HT1080 (cell line): ENCODE measurements around the gene ACTA2. TPM values are rescaled to one million over a fixed set of nuclear protein-coding genes. Genes with fewer than 3 reads are reported as not detected.

Experiments
- DNase-seq: peaks from one replicate; pipeline ENCODE4 v3.0.0-alpha.2; 2015; ENCODE audit warnings: low read depth
- small RNA-seq: library from RNA; depleted of rRNA; stranded (forward); fragments of <200 nt; gene quantifications from one replicate; pipeline ENCODE3, GENCODE V24; 2014
- total RNA-seq: library from RNA; depleted of rRNA; stranded (reverse); fragments of >200 nt; shearing (Covaris generic); gene quantifications from 2 replicates; pipeline ENCODE4 v1.2.3, GENCODE V29; 2014; rRNA removed

ACTA2 gene
- total RNA-seq, 1 experiment from 2014 or later, result 23.6 TPM

DNA sequence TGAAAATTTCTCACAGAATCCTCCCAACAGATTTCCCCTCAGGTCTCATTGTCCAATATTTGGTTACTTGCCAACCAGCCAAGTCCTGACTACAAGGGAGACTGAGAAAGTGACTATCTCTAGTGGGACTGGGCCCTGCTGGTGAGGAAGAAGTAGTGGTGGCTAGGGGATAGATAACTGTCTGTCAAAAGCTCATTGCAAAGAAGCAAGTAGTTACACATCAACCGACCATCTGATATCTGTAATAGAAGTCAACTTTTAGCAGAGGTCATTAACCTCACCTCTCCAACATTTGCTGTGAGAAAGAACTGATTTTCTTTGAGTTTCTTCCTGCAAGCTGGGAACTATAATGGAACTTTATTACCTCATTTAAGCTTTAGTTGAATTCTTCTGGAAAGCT is 57.3 kb downstream of the ACTA2 start:
- DNase-seq, result no peak

DNA sequence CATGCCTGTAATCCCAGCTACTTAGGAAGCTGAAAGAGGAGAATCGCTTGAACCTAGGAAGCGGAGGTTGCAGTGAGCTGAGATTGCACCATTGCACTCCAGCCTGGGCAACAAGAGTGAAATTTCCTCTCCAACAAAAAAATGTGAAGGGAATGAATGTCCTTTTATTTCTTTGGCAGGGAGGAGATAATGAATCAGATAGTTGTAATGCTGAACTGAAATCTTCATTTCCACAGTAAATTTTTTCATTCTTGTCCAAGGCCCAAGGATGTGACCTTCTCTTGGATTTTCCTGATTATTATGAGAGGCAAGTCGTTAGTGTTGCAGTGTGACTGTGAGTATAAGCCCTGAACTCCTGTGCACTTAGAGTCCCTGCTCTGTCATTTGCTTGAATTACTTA is 59.0 kb downstream of the ACTA2 start:
- no peak for DNase-seq

DNA sequence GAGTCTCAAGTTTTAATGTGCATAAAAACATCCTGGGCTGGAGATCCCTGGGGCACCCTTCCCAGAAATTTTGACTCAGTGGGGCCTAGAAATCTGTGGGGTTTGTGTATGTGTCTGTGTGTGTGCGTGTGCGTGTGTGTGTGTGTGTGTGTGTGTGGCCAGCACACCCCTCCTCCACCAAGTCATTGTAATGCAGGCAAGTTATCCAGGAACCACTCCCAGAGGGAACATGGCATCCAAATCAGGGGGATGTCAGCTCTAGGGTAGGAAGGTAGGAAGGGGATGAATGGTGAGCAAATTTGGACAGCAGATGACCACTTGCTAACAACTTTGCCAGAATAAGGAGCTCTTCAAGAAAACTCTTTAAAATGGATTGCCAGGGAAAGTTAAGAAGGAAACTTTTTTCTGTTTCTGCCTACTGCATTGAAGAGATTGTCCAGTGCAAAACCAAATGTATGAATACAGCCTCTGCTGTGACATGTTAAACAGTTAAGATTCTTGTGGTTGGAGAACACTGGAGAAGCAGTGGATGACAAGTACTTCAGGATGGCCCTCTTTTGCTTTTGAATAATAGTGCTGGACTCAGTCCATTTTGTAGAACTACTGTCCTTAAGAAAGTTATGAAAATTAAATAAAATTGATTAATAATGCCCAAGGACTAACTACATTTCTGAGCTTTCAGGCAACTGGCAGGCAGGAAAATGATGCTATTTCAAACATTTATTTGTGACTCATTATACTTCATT is 60.2 kb downstream of the ACTA2 start:
- no peak for DNase-seq

DNA sequence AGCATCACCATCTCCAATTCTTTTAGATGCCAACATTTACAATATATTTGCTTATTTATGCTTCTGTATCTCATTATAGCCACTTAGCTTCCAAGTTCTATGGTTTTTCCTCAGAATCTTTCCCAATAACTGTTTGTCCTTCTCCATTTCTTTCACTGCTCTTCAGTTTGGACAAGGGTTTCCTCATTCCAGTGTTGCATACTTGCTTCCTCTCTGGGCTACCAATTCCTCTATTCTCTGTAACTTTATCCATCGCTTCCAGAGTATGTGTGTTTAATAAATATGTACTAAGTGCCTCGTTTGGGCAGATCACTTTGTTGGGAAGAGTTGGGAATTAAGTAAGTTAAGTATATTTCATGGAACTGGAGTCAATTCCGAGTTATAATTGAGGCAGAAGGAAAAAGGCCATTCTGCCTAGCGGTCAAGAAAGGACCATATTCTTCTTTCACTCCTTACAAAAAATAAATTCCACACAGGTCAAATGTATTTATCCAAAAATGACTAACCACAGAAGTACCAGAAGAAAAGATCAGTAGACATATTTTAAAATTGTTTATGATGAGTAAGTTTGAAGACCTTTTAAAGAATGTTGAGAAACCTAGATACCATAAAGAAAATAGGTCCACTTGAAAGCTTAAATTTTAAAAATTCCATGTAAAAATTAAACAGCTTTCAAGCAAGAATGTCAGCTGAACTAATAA is 61.7 kb downstream of the ACTA2 start:
- DNase-seq, result no peak

DNA sequence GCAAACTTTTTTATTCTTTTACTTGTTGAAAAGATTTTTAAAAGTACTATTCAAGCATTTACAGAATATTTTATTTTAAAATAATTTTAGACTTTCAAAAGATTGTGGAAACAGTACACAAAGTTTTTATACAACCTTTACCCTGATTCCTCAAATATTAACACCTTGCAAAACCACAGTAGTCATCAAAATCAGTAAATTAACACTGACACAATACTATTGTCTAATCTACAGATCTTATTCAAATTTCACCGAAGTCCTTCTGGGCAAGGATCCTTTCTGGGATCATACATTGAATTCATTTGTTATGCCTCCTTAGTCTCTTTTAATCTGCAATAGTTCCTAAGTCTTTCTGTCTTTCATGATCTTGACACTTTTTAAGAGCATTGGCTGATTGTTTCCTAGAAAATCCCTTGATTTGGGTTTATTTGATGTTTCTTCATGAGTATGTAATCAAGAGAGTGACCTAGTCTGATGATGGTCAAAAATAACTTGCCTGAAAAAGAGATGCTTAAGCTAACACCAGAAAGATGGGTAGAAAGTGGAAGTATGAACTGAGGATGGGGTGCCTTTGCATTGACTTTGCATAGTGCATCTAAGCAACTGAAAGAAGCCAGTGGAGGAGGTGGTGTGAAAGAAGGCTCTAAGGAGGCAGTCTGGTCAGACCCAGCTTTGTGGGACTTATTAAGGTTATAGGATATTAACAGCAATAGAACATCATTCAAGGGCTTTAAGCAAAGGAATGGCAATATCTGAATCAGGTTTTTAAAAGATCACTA is 62.8 kb downstream of the ACTA2 start:
- DNase-seq, result no peak

DNA sequence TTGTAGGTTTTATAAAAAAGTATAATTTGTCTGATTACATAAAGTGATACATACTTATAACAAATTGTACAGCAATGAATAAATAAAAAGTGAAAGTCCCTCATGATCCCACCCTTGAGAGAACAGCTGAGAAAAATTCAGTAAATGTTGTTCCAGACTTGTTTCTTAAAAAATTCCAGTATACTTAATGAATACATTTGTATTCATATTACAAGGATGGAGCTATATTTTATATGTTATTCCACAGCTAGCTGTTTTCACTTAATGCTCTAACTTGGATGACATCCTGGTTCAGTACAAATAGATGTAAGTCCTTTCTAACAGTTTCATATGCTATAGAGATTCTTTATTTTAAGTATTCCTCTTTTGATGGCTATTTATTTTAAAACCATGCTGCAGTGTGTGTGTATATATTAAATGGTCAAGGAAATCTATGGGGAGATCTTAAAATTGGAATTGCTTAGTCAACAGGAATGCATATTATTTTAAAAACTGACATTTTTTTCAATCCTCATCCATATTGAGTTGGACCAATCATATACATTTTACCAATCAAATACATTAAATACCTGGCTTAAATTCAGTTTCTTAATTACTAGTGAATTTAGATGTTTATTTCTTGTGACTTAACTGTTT is 63.6 kb downstream of the ACTA2 start:
- no peak for DNase-seq

DNA sequence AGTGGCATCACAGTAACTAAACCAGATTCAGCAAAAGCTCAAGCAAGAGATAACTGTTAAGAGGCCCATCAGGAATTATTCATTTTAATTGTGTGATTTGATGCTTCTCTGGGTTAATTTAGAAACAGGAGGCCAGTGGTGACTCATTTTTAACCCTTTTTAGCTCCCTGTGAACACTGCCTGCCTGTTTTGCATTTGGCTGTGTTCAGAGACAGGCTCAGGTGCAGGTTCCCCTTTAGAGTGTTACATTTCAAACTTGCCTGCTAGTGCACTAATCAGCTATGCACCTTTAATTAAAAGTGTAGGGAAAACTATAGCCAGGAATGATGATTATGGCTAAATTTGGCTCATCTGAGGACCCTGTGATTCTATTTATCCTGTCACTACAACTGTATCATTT is 66.0 kb downstream of the ACTA2 start:
- no peak for DNase-seq

Small RNAs within 50 kb of the gene (small RNA-seq; reads per million reads assigned to genes)
- gene RF02116, result not detected

Other genes with a start within 250 kb of the ACTA2 start
- gene LIPK, start 246.5 kb downstream of the ACTA2 start, total RNA-seq, result not detected in 2 replicates
- gene LIPN, start 192.8 kb downstream of the ACTA2 start, total RNA-seq, result not detected in 2 replicates
- gene LIPM, start 150.0 kb downstream of the ACTA2 start, total RNA-seq, result not detected in 2 replicates
- gene ANKRD22, start 100.9 kb downstream of the ACTA2 start, total RNA-seq, result 0.16 and 0.87 TPM in 2 replicates
- 33.5 and 41.5 TPM in 2 replicates for gene STAMBPL1, start 72.5 kb downstream of the ACTA2 start, total RNA-seq
- gene FAS, start 38.0 kb upstream of the ACTA2 start, total RNA-seq, result 26.6 and 29.9 TPM in 2 replicates